Measurements from ENCODE around the gene ZNF362.

The ZNF362 gene

DNA sequence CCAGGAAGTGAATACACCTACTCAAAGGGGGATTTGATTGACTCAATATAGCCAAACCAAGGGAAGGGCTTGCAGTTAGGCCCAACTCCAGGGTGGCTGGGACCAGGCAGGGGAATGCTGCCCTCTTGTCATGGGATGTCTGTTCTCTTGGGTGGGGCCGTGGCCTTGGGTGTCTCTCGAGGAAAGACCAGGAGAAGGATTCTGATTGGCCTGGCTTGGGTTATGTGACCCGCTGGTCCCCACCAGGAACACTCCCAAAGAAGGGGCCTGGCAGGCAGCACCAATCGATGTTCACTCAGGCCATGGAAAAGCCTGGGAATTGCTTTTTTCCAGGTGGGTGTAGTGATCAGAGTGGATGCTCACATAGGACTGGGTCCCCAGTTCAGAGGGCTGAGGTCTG, 10.1 kb upstream of the ZNF362 start:
- no peak for DNase-seq

DNA sequence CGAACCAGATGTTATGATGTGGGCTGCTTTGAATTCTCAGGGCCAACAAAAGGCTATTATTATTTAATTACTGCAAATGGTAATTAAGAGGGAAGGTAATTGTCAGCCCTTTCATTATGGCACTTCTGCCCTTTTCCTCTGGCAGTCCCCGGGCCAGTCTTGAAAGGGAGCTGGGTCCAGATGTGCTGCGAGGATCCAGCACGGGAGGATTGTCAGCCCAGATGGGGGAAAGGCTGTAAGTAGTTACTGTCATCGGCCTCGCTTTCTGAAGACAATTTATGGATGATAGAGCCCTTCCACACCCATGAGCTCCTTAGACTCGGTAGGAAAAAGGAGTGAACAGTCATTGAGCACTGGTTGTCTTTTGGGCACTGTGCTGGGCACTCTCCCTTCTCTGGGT, 8.7 kb upstream of the ZNF362 start:
- no peak for DNase-seq

DNA sequence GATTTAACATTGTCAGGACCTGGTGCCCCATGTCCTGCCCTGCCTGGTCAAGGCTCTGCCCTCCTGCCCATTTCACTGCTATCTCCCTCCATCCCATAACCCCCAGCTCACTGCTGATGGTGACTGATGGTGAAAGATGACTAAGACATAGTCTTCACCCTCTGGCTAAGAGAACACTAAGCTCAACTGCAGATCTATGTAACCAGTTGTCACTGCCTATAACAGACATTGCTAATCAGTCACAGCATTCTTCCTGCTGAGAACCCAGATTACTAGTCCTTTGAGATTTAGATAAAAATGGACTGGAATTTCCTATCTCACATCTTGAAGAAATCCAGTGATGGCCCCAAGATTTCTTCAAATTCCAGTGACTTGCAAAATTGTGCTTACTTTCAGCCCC, 8.0 kb upstream of the ZNF362 start:
- DNase-seq: no peak

DNA sequence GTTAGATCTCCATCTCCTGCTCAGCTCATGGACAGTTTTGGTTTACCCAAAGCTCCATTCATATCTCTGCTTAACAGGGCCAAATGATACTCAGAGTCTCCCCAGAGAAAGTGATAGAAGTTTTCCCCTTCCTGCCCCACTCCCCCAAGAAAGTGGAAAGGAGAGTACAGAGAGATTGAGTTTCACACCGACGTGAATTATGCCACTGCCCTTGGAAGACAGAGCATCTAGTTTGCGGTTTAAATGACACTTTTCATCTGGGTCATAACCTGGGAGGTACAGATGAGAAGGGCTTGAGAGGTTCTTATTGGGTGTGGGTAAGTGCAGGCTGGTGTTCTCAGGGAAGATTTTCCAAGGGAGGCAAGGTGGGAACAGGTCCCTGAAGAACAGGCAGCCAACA, 6.9 kb upstream of the ZNF362 start:
- DNase-seq: no peak

DNA sequence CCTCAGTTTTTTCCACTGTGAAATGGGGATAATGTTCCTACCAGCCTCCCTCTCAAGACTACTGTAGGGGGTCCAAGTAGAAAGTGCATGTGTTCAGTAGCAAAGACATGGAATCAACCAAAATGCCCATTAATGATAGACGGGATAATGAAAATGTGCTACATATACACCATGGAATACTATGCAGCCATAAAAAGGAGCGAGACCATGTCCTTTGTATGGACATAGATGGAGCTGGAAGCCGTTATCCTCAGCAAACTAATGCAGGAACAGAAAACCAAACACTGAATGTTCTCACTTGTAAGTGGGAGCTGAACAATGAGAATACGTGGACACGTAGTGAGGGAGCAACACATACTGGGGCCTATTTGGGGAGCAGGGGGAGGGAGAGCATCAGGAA, 6.1 kb upstream of the ZNF362 start:
- no peak for DNase-seq

DNA sequence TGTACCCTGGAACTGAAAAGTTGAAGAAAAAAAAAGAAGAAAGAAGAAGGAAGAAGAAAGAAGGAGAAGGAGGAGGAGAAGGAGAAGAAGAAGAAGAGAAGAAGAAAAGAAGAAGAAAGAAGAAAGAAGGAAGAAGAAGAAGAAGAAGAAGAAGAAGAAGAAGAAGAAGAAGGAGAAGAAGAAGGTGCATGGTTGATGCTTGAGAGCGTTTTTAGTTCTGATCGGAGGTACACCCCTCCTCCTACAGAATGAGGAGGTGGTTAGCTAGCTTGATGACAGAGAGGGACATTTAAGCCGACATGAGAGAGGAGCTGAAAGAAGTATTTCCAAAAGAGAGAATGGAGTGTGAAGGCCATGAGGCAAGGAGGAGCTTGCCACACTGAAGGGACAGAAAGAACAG, 5.6 kb upstream of the ZNF362 start:
- no peak for DNase-seq

DNA sequence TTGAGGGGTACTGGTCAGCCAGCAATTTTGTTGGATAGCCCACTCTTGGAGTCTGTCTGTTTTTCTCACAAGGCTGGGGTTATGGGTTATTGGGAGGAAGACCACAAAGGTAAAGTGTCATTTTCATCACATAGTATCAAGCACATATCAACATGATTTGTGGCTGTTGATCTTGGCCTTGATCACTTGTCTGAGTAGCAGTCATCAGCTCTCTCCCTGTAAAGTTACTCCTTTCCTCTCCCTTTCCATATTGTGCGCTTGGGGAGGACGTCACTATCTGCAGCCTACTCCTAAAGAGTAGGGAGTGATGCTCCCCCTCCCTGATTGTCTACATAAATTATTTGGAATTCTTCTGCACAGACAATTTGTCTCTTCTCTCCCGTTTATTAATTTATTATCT, 1.8 kb upstream of the ZNF362 start:
- DNase-seq: no peak

DNA sequence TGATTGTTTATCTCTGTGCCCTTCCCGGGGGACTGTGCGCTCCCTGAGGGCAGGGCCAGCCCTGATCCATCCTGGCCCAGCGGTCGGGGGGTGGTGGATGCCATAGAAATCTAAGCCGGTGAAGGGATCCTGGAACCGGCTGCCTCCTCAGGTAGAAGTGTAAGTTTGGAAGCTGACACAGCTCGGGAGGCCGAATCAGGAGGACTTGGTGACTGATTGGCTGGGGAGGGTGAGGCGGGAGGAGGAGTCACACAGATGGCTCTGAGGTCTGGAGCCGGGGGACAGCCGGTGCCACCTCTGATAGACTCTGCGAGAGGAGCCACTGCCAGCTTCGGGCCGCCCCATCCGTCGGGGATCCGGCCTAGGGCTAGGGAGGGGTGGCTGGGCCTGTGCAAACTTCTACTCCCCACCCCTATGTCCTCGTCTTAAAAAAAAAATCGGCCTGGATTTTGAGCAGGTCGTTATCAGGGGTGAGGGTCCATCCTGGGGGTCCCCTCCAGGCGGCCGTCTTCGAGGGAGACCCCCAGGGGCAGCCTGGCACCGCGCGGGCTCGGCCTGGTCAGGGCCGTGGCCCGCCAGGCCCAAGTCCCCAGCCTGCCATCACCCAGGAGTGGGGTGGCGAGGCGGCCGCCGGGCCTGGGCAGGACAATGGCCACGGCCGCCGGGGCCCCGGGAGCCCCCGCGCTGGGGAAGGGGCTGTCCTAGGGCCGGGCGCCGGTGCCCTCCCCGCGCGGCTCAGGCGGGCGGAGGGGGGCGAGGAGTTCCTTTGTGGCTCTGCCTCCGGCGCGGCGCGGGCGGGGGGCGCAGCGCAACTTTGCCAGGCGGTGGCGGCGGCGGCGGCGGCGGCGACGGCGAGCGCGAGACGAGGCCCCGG, 708 bp upstream of the ZNF362 start:
- peak; percentile 37 to 60 for DNase-seq

DNA sequence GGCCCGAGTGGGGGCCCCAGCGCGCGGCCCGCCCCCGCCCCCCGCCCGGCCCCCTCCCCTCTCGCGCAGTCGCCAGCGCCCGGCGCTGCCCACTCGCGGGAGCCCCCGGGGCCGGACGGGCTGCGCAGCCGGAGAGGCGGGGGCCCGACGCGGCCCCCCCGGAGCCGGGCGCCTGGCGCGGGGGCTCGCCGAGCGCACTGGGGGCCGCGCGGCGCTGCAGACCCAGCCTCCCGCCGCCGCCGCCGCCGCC, 146 bp upstream of the ZNF362 start:
- DNase-seq: no peak

DNA sequence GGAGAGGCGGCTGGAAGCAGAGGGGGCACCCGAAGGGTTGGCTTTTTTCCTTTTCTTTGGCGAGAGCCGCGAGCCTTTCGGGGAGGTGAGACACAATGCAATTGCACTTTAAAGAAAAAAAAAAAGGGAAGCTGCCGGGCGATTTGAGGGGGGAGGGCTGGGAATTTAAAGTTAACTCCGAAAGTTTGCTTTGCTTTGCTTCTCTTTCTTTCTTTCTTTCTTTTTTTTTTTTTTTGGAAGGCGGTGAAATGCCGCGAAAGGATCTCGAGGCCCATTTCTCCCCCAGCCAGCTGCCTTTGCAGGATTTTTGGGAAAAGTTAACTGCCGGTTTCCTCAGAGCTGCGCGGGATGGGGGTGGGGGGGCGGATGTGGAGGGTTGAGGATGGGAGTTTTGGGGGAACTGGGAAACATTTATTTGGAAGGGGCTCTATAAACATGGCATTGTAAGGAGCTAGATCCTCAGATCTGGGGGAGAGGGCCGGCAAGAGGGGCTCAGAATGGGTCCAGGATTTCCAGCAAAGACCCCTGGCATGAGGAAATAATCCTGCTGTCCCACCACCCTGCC, 997 bp downstream of the ZNF362 start:
- DNase-seq: no peak

DNA sequence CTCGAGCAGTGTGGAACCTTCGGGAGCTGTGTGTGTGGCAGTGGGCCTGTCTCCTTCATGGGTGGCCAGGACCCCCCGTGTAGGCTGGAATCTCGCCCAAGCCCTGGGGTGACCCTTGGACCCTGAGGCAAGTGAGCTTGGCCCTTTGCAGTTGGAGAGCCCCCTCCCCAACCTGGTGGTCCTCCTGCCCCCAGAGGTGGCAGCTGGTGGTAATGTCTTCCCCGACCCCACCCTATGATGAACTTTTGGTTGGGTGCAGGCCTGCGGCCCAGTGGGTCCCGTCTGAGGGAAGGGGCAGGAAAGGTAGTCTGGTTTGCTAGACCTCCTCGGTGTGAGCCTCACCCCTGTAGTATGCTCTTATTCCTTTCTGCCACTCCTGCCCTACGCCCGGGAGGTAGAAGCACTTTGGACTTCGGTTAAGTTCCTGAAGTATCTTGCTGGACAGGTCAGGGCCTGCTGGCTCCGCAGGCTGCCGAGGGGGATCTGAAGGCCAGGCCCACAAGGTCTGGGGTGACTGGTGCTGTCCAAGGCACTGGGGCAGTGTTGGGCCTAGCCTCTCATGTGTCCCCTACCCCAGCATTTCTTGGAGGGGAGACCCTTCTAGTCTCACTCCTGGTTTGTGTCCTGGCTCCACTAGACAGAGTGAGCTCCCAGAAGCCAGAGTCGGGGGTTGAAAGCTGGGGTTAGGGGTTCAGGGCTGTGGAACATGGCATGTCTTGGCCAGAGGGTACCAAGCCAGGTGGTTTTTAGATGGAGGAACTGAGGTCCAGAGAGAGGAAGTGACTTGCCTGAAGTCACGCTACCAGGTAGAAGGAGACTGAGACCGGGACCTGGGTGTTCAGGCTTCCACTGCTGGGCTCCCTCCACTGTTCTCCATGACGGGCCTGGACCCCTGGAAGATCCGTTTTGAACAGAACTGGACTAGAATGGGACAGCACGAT, 1.8 kb downstream of the ZNF362 start:
- DNase-seq: no peak

DNA sequence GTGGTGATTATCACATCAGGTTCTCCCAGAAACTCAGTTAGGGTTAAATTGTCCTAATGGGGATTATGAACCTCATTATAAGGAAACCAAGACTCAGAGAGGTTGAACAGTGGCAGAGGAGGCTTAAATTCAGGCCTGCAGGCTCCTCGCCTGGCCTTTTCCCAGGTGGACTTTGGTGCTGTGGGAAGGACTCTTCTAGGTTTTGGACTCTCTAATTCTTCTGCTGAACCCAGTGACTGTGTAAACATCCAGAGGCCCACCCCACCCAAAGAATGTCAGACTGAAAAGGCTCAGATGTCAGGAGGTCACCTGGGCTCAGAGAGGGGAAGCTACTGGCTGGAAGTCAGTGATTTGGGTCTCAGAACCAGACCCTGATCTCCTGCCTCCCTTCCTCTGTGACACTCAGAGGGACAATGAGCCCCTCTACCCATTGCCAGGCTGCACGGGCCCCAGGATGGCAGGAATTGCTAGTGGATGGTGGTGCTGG, 2.5 kb downstream of the ZNF362 start:
- DNase-seq: no peak

DNA sequence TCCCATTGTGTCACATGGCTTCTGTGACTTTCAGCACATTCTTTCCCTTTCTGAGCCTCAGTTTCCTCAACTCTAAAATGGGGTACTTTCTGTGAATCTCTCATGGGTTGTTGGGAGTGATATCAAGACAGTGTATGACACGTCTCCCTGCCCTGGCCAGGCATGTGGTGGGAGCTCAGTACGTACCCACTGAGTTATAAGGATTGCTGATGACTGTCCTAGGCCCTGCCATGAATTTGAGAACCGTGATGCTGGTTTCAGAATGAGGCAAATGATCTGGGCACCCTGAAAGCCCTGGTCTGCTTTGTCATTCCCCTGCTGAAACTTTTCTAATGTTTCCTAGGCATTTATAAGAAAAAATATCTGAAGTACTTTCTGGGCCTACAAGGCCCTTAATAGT, 3.6 kb downstream of the ZNF362 start:
- DNase-seq: no peak

DNA sequence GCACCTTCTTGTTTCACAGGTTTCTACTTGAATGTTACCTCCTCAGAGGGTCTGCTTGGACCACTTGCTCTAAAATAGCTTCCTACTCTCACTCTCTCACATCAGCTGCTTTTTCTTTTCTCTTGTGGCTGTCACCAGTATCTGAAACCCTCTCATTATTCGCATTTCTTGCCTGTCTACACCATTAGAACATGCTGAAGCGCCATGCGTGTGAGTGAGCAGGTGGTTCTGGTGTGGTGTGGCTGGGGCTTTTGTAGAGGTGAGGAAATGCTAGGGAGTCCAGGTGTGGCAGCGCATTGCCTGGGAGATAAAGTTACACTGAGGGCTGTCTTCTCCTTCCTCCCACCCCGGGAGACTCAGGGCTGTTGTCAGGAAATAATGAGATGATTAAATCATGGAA, 4.1 kb downstream of the ZNF362 start:
- DNase-seq: no peak

DNA sequence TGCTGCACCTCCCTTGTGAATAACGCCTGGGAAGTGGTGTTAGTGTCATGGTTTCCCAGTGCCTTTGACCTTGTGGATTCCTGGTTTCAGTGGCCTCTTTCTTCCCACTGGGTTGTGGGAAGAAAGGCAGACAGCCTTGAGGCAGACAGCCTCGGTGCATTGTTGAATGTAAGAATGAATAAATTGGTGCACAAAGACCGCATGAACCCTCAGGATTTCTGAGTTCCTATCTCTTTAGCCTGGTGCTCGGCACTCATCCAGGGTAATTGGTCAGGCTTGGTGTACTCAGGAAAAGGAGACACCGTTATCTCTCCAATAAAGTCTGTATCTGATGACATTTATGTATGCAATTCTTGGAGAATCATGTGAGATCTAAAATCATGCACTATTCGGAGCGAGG, 5.1 kb downstream of the ZNF362 start:
- DNase-seq: no peak

DNA sequence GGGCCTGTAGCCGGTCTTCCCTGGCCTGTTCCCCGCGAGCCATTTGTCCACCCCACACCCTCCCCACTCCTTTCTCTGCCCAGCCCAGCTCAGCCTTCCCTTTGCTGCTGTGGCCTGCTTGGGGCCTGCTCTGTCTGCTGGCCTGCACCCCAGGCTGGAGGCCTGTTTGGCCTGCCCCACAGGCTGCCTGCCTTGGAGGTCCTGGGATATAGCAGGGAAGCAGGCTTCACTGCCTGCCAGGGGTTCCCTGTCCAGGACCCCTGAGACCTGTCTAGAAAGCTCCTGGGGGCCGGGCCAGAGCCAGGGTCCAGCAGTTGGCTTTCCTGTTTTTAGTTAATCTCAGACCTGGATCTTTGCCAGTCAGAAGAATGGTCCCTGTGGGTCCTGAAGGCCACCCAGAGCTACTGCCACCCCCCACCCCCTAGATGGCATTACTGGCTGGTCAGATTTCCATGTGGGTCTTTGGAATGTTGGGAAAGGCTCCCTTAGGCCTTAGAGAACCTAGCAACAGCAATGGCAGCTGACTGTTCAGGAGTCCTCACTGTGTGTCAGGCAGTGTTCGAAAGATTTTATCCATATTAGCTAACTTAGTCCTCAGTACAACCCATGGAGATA, 7.7 kb downstream of the ZNF362 start:
- no peak for DNase-seq

DNA sequence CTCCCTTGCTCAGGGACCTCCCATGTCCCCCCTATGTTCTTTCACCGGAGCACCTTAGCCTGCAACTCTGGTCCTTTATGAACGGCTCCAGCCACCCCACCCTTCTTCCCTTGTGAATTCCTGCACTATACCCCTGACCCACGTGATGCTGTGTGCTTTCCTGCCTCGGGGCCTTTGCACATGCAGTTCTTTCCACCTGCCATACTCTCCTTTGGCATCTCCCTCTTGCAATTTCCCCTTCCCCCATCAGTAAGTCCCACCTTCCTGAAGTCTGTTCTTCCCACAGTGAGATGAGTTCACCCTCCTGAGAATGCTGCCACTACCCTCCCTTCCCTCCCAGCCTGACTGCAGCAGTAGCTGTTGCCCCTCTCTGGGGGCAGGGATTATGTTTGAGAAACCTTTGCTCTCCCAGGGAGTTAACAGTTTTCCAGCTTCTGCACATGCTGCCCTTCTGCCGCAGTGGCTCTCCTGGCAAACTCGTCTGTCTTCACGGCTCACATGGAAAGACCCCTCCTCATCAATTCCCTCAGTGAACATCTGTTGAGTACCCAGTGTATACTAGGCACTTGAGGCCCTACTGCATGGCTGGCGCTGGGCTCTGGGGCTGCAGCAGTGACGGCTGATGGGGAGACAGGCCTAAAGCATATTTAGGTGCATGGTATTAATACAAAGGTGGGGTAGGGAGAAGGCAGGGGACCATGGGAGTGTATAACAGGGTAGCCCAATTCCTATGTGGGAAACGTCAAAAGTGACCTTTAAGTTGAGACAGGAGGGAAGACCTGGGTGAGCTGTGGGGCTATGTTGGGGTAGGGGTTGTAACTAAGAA, 9.7 kb downstream of the ZNF362 start:
- DNase-seq: no peak

DNA sequence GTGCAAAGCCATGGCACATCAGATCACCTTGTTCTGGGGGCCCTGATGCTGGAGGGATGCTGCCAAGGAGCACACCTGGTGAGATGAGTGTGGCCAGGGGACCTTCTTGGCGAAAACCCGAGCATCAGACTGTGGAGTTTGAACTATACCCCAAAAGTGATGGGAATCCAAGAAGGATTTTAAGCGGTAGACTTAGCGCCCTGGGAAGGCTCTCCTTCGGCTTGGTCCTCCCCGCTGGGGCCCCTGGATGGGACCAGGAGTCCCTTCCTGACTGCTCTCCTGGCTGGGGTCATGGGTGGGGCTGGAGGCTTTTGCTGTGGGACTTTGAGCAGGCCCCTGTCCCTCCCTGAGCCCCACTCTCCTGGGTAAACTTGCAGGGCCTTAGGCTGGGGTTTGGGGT, 10.5 kb downstream of the ZNF362 start:
- DNase-seq: no peak

DNA sequence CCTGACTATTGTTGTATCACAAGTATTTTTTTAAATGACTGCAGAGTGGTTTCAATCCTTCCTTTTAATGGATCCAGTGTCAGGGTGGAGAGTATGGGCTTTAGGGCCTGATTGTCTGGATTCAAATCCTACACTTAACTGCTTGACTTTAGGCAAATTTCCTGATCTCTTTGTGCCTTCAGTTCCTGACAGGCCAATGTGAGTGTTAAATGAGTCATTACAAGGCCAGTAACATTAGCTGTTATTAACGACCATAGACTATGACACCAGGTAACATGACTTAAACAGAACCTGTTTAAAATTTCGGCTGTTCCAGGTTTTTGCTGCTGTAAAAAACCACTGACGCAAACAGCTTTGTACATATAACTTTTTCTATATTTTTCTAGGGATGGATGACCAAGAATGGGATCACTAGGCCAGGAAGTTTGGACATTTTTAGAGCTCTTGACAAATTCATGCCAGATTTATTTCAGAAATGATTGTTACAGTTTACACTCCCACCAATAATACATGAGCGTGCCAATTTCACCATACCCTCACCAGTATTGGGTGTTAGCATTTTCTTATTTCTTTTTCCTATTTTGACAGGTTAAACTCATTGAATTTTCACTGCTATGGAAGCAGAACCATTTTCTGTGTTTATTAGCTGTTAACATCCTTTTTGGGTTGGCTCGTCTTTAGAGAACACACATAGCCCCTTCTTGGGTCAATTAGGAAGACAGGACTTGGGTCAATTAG, 11.3 kb downstream of the ZNF362 start:
- no peak for DNase-seq

DNA sequence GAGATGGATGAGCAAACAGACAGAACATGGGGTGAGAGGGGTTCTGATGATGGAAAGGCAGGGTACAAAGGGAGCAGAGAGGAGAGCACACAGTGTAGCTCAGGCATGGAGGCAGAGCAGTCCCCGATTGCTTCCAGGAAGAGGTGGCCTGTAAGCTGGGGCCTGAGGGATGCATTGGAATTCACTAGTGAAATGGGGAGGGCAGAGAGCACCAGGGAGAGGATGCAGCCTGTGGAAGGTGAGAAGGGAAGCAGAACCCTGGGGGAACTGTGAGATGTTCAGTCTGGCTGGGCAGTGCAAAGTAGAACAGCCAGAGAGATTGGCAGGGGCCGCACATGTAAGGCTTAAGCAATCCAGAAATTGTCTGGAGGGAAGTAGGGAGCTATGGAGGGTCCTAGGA, 12.2 kb downstream of the ZNF362 start:
- no peak for DNase-seq

DNA sequence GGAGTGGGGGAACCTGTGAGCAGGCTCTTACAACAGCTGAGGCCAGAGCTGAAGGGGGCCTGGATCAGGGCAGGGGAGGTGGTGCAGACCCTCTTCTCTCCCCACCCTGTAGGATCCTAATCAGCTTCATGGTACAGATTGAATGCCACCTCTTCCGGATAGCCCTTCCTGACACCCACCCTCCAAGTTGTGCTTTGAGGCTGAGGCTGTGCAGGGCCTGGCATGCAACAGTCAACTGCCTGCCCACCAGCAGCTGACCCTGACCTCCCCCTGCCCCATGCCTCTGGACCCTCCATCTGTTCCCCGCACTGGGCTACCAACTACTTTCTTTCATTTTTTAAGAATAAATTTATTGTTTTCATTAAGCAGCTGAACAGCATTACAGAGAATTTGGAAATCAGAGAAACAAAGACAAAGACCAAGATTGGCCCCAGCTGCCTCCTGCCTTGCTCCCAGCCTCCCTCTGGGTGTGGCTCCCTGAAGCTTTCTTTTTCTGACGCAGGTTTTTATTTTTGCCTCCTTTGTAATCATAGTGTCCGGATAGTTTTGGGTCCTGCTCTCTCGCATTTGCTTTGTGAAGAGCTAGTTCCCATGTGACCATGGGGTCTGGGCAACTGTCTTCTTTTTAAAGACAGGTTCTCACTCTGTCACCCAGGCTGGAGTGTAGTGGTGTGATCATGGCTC, 12.8 kb downstream of the ZNF362 start:
- no peak for DNase-seq
